IPS-20b (cell line): ENCODE data around the gene LTF.

ENCODE experiments used
- H3K27ac ChIP-seq: one replicate; pipeline ENCODE4 v1.5.1; 2013; ENCODE audit warnings: low read length
- H3K27me3 ChIP-seq: 2 replicates; pipeline ENCODE4 v1.6.1; 2013; ENCODE audit warnings: mild to moderate bottlenecking, low read length, inconsistent platforms; ENCODE audit not compliant: insufficient read depth
- H3K36me3 ChIP-seq: 2 replicates; pipeline ENCODE4 v1.6.1; 2013; ENCODE audit warnings: low read depth, mild to moderate bottlenecking, inconsistent platforms, low read length, moderate library complexity; ENCODE audit not compliant: insufficient read depth
- H3K4me1 ChIP-seq: 2 replicates; pipeline ENCODE4 v1.6.1; 2013; ENCODE audit warnings: mild to moderate bottlenecking, control low read depth, inconsistent platforms, low read length, moderate library complexity; ENCODE audit not compliant: insufficient read depth
- H3K4me3 ChIP-seq: 2 replicates; pipeline ENCODE4 v1.5.1; 2013; ENCODE audit warnings: mild to moderate bottlenecking, low read length, inconsistent platforms
- H3K9ac ChIP-seq: 2 replicates; pipeline ENCODE4 v1.6.1; 2013; ENCODE audit warnings: low read depth, mild to moderate bottlenecking, inconsistent platforms, low read length, moderate library complexity
- H3K9me3 ChIP-seq: 2 replicates; pipeline ENCODE4 v1.6.1; 2013; ENCODE audit warnings: mild to moderate bottlenecking, low read depth, low read length, inconsistent platforms; ENCODE audit not compliant: insufficient read depth

The LTF gene

GRCh38 chr3:46488735-46489361, 24.1 kb upstream of the LTF start:
- no peak overlapping the region for H3K4me3 ChIP-seq
- H3K27me3 ChIP-seq, result peaks cover 10% of the 10 kb centered on the region
- no peaks in the 10 kb centered on the region for H3K36me3 ChIP-seq
- H3K4me1 ChIP-seq, result peaks cover 5% of the 10 kb centered on the region; the same call in 1 of the 2 replicates
- H3K9me3 ChIP-seq, result no peaks in the 10 kb centered on the region
- no peak overlapping the region for H3K9ac ChIP-seq
- H3K27ac ChIP-seq, result no peak overlapping the region

GRCh38 chr3:46485779-46486175, 21.1 kb upstream of the LTF start:
- Histone ChIP-seq H3K9ac (no peak overlapping the region), H3K9me3 (no peaks in the 10 kb centered on the region), H3K27me3 (peaks cover 10% of the 10 kb centered on the region), H3K27ac (no peak overlapping the region), H3K4me1 (peaks cover 5% of the 10 kb centered on the region; the same call in 1 of the 2 replicates), H3K36me3 (no peaks in the 10 kb centered on the region), H3K4me3 (no peak overlapping the region)

- no peak overlapping the region for H3K27ac ChIP-seq
- H3K36me3 ChIP-seq, result no peaks in the 10 kb centered on the region
- no peaks in the 10 kb centered on the region for H3K9me3 ChIP-seq
- no peak overlapping the region for H3K4me3 ChIP-seq
- H3K9ac ChIP-seq, result no peak overlapping the region
- peaks cover 5% of the 10 kb centered on the region; the same call in 1 of the 2 replicates for H3K4me1 ChIP-seq
- peaks cover 10% of the 10 kb centered on the region for H3K27me3 ChIP-seq
Observed at GRCh38 chr3:46484911-46485778, 20.4 kb upstream of the LTF start.

GRCh38 chr3:46484388-46484787, 19.7 kb upstream of the LTF start:
- Histone ChIP-seq H3K4me1 (peaks cover 4% of the 10 kb centered on the region; the same call in 1 of the 2 replicates), H3K4me3 (no peak overlapping the region), H3K36me3 (no peaks in the 10 kb centered on the region), H3K9ac (no peak overlapping the region), H3K27ac (no peak overlapping the region), H3K9me3 (no peaks in the 10 kb centered on the region), H3K27me3 (peaks cover 4% of the 10 kb centered on the region)

GRCh38 chr3:46483825-46484224, 19.1 kb upstream of the LTF start:
- Histone ChIP-seq H3K4me1 (no peaks in the 10 kb centered on the region), H3K9ac (no peak overlapping the region), H3K36me3 (no peaks in the 10 kb centered on the region), H3K4me3 (no peak overlapping the region), H3K9me3 (no peaks in the 10 kb centered on the region), H3K27me3 (no peaks in the 10 kb centered on the region; the same call in 1 of the 2 replicates), H3K27ac (no peak overlapping the region)

GRCh38 chr3:46482632-46483350, 18.1 kb upstream of the LTF start:
- H3K4me1 ChIP-seq, result no peaks in the 10 kb centered on the region
- no peak overlapping the region for H3K27ac ChIP-seq
- no peaks in the 10 kb centered on the region; the same call in 1 of the 2 replicates for H3K27me3 ChIP-seq
- no peaks in the 10 kb centered on the region for H3K36me3 ChIP-seq
- no peaks in the 10 kb centered on the region for H3K9me3 ChIP-seq
- H3K9ac ChIP-seq, result no peak overlapping the region
- no peak overlapping the region for H3K4me3 ChIP-seq

GRCh38 chr3:46481636-46482035, 16.9 kb upstream of the LTF start:
- Histone ChIP-seq H3K27ac (no peak overlapping the region), H3K4me3 (no peak overlapping the region), H3K27me3 (no peaks in the 10 kb centered on the region; the same call in 1 of the 2 replicates), H3K9me3 (no peaks in the 10 kb centered on the region), H3K36me3 (no peaks in the 10 kb centered on the region), H3K9ac (no peak overlapping the region), H3K4me1 (no peaks in the 10 kb centered on the region)

- no peaks in the 10 kb centered on the region for H3K36me3 ChIP-seq
- no peaks in the 10 kb centered on the region for H3K4me1 ChIP-seq
- H3K9ac ChIP-seq, result no peak overlapping the region
- H3K27ac ChIP-seq, result no peak overlapping the region
- H3K4me3 ChIP-seq, result no peak overlapping the region
- no peaks in the 10 kb centered on the region; the same call in 1 of the 2 replicates for H3K27me3 ChIP-seq
- no peaks in the 10 kb centered on the region for H3K9me3 ChIP-seq
Observed at GRCh38 chr3:46480491-46481195, 15.9 kb upstream of the LTF start.

- no peaks in the 10 kb centered on the region for H3K4me1 ChIP-seq
- no peak overlapping the region for H3K27ac ChIP-seq
- no peak overlapping the region for H3K9ac ChIP-seq
- no peak overlapping the region for H3K4me3 ChIP-seq
- no peaks in the 10 kb centered on the region for H3K9me3 ChIP-seq
- H3K36me3 ChIP-seq, result no peaks in the 10 kb centered on the region
- no peaks in the 10 kb centered on the region; the same call in 1 of the 2 replicates for H3K27me3 ChIP-seq
Observed at GRCh38 chr3:46479696-46480095, 15.0 kb upstream of the LTF start.

- H3K9ac ChIP-seq, result no peak overlapping the region
- H3K36me3 ChIP-seq, result no peaks in the 10 kb centered on the region
- no peaks in the 10 kb centered on the region for H3K4me1 ChIP-seq
- H3K9me3 ChIP-seq, result peaks cover 2% of the 10 kb centered on the region; the same call in 1 of the 2 replicates
- H3K27ac ChIP-seq, result no peak overlapping the region
- H3K27me3 ChIP-seq, result no peaks in the 10 kb centered on the region; the same call in 1 of the 2 replicates
- H3K4me3 ChIP-seq, result no peak overlapping the region
Observed at GRCh38 chr3:46479021-46479420, 14.3 kb upstream of the LTF start.

GRCh38 chr3:46478341-46478740, 13.6 kb upstream of the LTF start:
- Histone ChIP-seq H3K36me3 (no peaks in the 10 kb centered on the region), H3K27ac (no peak overlapping the region), H3K27me3 (no peaks in the 10 kb centered on the region; the same call in 1 of the 2 replicates), H3K9ac (no peak overlapping the region), H3K4me1 (no peaks in the 10 kb centered on the region), H3K4me3 (no peak overlapping the region), H3K9me3 (peaks cover 2% of the 10 kb centered on the region; the same call in 1 of the 2 replicates)
